Esophagus muscularis mucosa (tissue), 4 donors: ENCODE results near the gene ATOH1. TPM values are rescaled to one million over a fixed set of nuclear protein-coding genes. Genes with fewer than 3 reads are reported as not detected.

Source experiments
- DNase-seq: peaks from one replicate; pipeline ENCODE4 v3.0.0-alpha.2; 2017; ENCODE audit errors: extremely low spot score
- H3K27ac ChIP-seq, 4 donors: fragments of 200-600 bp; sonication (generic); replicated peaks in 1 of 4; 1 replicate in 3 of 4; 2 replicates in 1 of 4; pipeline ENCODE4 v1.5.1; 2016 to 2019; ENCODE audit warnings: mild to moderate bottlenecking in 1 of 4
- H3K27me3 ChIP-seq, 4 donors: fragments of 200-600 bp; sonication (generic); one replicate each; pipeline versions ENCODE4 v1.5.1 to v1.6.0; 2016 to 2019
- H3K36me3 ChIP-seq, 4 donors: fragments of 200-600 bp; sonication (generic); one replicate each; pipeline ENCODE4 v1.5.1; 2016 to 2019
- H3K4me1 ChIP-seq, 4 donors: fragments of 200-600 bp; sonication (generic); one replicate each; pipeline ENCODE4 v1.5.1; 2016 to 2019
- H3K4me3 ChIP-seq, 4 donors: fragments of 200-600 bp; sonication (generic); 1 replicate in 2 of 4; 2 replicates in 2 of 4; pipeline ENCODE4 v1.5.1; 2016 to 2019; ENCODE audit warnings: mild to moderate bottlenecking in 4 of 4, moderate library complexity in 1 of 4
- H3K9me3 ChIP-seq, 4 donors: fragments of 200-600 bp; sonication (generic); 1 replicate in 3 of 4; 2 replicates in 1 of 4; pipeline ENCODE4 v1.5.1; 2016 to 2019
- EP300 ChIP-seq: sonication (generic); formaldehyde crosslinking; IDR thresholded peaks from one replicate; pipeline ENCODE4 v1.6.1; 2017; ENCODE audit warnings: antibody characterized with exemption
- POLR2A ChIP-seq: fragments of 450-650 bp; IDR thresholded peaks from one replicate; pipeline ENCODE4 v1.6.1; 2017; ENCODE audit warnings: antibody characterized with exemption, moderate library complexity, mild to moderate bottlenecking, low read depth
- POLR2AphosphoS5 ChIP-seq, 2 donors: sonication (generic); formaldehyde crosslinking; IDR thresholded peaks; one replicate each; pipeline ENCODE4 v1.6.1; 2017; ENCODE audit warnings: antibody characterized with exemption in 2 of 2
- WGBS: methylation state at CpG from one replicate; pipeline ENCODE4 v1.1.5; 2018; 5-methylcytosine and 5-hydroxymethylcytosine counted together
- intact Hi-C: fragments of 100-400 bp; cut with DNase I; formaldehyde crosslinking; loops from one replicate; pipeline ENCODE4 v1.15.1; 2023
- total RNA-seq, 4 donors: library from RNA; depleted of rRNA; stranded (reverse); fragments of >200 nt; gene quantifications; one replicate each; pipeline versions ENCODE4 v1.1.0 to v1.2.1, GENCODE V29; 2016
- TF ChIP-seq, protein P1 (sequence below), 3 experiments: fragments of 200-600 bp in 2 of 3; fragments of 450-650 bp in 1 of 3; sonication (generic) in 2 of 3; IDR thresholded peaks; one replicate each; pipeline ENCODE4 v1.5.1; 2017 to 2019; ENCODE audit warnings: antibody characterized with exemption in 3 of 3, mild to moderate bottlenecking in 2 of 3, moderate library complexity in 1 of 3

Gene ATOH1
- total RNA-seq, 4 donors from 2014 or later = not detected

DNA sequence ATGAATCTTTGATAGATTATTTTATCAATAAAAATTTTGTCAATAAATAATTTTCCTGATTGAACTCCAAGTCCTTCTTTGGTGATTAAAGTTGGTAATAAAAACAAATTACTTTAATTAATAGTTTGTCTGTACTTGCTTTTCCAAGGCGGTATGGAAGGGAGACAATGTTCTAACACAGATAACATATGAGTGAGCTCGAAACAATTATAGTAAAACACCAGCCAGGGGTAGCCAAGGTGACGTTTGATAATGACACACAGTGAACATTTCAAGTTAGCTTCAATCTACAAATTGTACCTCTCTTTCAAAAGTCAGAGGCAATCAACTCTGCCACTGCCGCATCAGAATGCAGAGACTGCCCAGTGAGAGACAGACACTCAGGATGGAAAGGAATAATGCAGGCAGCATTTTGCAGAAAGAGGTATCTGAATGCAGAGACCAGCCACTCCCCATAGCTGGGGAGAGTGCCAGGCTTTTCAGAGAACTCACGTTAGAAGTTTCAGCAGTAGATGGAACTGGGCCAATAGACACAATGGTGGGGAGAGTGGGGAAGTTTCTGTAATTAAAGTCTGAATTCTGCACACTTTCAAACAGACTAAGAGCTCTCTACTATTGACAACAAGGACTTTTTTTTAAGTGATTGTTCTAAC is 18.1 kb upstream of the ATOH1 start:
- TF ChIP-seq EP300 (no peak), POLR2AphosphoS5 (IDR thresholded peaks at IDR 0.05) (no peak)
- Histone ChIP-seq H3K4me1 (peaks cover 12 to 17% (median 14%) of the 10 kb centered on the region in 4 donors), H3K36me3 (no peaks in the 10 kb centered on the region), H3K27me3 (no peaks in the 10 kb centered on the region), H3K4me3 (no peak overlapping the region), H3K27ac (peak overlapping the region in 1 of 4 donors; percentile 45), H3K9me3 (no peaks in the 10 kb centered on the region)
- WGBS = 39% methylated on average over 5 of the region's 5 CpGs
- intact Hi-C loops = no loop called here
- DNase-seq = no peak

DNA sequence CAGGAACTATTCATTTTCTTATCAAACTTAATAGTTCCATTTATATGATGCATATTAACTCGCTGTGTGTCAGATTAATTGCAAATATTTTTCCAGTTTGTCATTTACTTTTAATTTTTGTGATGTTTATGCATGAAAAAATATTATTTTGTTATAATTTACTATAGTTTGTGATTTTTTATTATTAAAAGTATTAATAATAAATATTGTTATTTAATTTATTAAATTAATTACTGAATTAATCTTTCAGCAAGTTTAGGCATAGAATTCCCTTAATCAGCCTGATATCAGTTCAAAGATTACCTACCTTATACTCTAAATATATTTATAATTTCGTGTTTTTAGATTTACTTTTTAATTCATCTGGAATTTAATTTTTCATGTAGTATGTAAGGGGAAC is 15.5 kb upstream of the ATOH1 start:
- Histone ChIP-seq H3K27ac (no peak overlapping the region), H3K4me3 (no peak overlapping the region), H3K4me1 (peaks cover 12 to 17% (median 14%) of the 10 kb centered on the region in 4 donors), H3K9me3 (no peaks in the 10 kb centered on the region), H3K27me3 (peaks cover 0 to under 1% (median 0%) of the 10 kb centered on the region in 4 donors), H3K36me3 (no peaks in the 10 kb centered on the region)
- intact Hi-C loops = no loop called here
- WGBS = 85% methylated on average over 2 of the region's 2 CpGs
- no peak for DNase-seq
- no peak for TF ChIP-seq POLR2A
- no peak for TF ChIP-seq POLR2AphosphoS5 (IDR thresholded peaks at IDR 0.05)
- TF ChIP-seq, protein P1, sequence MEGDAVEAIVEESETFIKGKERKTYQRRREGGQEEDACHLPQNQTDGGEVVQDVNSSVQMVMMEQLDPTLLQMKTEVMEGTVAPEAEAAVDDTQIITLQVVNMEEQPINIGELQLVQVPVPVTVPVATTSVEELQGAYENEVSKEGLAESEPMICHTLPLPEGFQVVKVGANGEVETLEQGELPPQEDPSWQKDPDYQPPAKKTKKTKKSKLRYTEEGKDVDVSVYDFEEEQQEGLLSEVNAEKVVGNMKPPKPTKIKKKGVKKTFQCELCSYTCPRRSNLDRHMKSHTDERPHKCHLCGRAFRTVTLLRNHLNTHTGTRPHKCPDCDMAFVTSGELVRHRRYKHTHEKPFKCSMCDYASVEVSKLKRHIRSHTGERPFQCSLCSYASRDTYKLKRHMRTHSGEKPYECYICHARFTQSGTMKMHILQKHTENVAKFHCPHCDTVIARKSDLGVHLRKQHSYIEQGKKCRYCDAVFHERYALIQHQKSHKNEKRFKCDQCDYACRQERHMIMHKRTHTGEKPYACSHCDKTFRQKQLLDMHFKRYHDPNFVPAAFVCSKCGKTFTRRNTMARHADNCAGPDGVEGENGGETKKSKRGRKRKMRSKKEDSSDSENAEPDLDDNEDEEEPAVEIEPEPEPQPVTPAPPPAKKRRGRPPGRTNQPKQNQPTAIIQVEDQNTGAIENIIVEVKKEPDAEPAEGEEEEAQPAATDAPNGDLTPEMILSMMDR (IDR thresholded peaks at IDR 0.05) = no peak
- no peak for TF ChIP-seq EP300

DNA sequence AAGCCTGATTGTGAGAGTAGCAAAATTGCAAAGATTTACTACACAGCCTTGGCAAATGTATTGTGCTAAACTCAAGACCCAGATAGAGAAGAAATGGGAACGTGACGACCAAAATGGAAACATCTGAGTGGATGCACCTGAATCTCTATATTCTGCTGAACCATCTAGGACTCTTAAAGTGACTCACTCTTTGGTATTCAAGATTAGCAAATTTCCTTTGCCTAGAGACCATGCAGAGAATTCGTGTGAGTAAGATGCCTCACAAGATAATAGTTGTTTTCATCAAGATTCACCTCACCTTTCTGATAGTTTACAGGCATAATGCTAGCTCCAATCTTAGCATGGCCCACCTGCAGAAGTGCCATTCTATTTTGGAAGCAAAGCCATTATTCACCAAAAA is 14.4 kb upstream of the ATOH1 start:
- intact Hi-C loops = no loop called here
- WGBS = 91% methylated on average over 3 of the region's 3 CpGs
- DNase-seq = no peak

DNA sequence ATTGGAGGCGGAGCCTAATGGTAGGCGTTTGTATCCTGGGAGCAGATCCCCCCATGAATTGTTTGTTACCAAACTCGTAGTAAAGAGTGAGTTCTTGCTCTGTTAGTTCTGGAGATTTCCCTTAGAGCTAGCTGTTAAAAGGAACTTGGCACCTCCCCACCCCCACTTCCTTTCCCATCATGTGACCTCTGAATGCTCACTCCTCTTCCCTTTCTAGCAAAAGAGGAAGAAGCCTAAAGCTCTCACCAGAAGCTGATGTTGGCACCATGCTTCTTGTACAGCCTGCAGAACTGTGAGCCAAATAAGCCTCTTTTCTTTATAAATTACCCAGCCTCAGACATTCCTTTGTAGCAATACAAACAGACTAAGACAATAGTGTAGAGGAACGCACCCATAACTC is 13.8 kb upstream of the ATOH1 start:
- TF ChIP-seq, protein P1 (IDR thresholded peaks at IDR 0.05) = no peak
- no peak for TF ChIP-seq EP300
- peak in 1 of 2 donors; percentile 19 for TF ChIP-seq POLR2AphosphoS5 (IDR thresholded peaks at IDR 0.05)
- 62% methylated on average over 4 of the region's 4 CpGs for WGBS
- H3K36me3 ChIP-seq = no peaks in the 10 kb centered on the region
- DNase-seq = no peak
- intact Hi-C loops = no loop called here
- peaks cover 0 to 5% (median 0%) of the 10 kb centered on the region in 4 donors for H3K27me3 ChIP-seq
- peaks cover 6 to 12% (median 10%) of the 10 kb centered on the region in 4 donors for H3K4me1 ChIP-seq
- H3K27ac ChIP-seq = no peak overlapping the region
- no peak overlapping the region for H3K4me3 ChIP-seq
- no peaks in the 10 kb centered on the region for H3K9me3 ChIP-seq

More for the DNA sequence above, 14.4 kb upstream of the ATOH1 start:
- H3K27ac ChIP-seq = no peak overlapping the region
- no peaks in the 10 kb centered on the region for H3K36me3 ChIP-seq
- peaks cover 0 to 5% (median 0%) of the 10 kb centered on the region in 4 donors for H3K27me3 ChIP-seq
- peaks cover 12 to 17% (median 14%) of the 10 kb centered on the region in 4 donors for H3K4me1 ChIP-seq
- no peak overlapping the region for H3K4me3 ChIP-seq
- TF ChIP-seq POLR2A (no peak), EP300 (no peak), POLR2AphosphoS5 (IDR thresholded peaks at IDR 0.05) (no peak)
- TF ChIP-seq, protein P1 (IDR thresholded peaks at IDR 0.05) = no peak
- H3K9me3 ChIP-seq = no peaks in the 10 kb centered on the region

DNA sequence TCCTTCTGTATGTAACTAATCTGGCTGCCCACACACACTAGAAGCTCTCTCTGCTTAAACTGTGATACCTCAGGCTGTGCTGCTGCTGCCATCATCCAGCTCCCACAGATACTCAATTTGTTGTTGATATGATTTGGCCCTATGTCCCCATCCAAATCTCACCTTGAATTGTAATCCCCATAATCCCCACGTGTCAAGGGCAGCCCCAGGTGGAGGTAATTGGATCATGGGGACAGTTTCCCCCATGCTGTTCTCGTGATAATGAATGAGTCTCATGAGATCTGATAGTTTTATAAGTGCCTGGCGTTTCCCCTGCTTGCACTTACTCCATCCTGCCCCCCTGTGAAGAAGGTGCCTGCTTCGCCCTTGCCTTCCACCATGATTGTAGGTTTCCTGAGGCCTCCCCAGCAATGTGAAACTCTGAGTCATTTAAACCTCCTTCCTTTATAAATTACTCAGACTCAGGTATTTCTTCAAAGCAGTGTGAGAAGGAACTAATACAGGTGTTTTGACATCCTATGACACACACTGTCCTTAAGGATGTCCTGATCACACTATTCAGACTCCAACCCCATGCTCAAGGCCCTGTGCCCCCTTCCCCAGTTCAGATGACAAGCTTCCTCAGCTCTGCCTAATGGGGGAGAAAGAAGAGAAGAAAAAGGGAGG is 2.9 kb upstream of the ATOH1 start:
- Histone ChIP-seq H3K27me3 (peaks cover 6 to 56% (median 42%) of the 10 kb centered on the region in 4 donors), H3K27ac (no peak overlapping the region), H3K9me3 (no peaks in the 10 kb centered on the region), H3K4me1 (peaks cover 26 to 34% (median 32%) of the 10 kb centered on the region in 4 donors), H3K36me3 (no peaks in the 10 kb centered on the region), H3K4me3 (no peak overlapping the region)
- 40% methylated on average over 4 of the region's 4 CpGs for WGBS
- intact Hi-C loops = no loop called here
- no peak for DNase-seq
- TF ChIP-seq, protein P1 (IDR thresholded peaks at IDR 0.05) = no peak
- TF ChIP-seq POLR2AphosphoS5 (IDR thresholded peaks at IDR 0.05) = no peak
- TF ChIP-seq EP300 = no peak
- TF ChIP-seq POLR2A = no peak
